Colon (tissue), 2 donors: Measurements from ENCODE around the gene DICER1.
"Not testable (repeated sequence)": the region's sequence is repeated elsewhere in the genome, so short reads cannot be mapped to it uniquely, and the experiment has no call there.

ENCODE experiments used
- FAIRE-seq: peaks from 2 replicates; lab custom pipeline; 2012; peaks lifted over from hg19 to GRCh38; lab: Jason Lieb, UNC
- donor health status: control.
- donor health status: control.

Gene DICER1

GRCh38 chr14:95146079-95146771, 11.1 kb downstream of the DICER1 start:
- FAIRE-seq = no peak

GRCh38 chr14:95144849-95145248, 12.5 kb downstream of the DICER1 start:
- FAIRE-seq = no peak

DNA sequence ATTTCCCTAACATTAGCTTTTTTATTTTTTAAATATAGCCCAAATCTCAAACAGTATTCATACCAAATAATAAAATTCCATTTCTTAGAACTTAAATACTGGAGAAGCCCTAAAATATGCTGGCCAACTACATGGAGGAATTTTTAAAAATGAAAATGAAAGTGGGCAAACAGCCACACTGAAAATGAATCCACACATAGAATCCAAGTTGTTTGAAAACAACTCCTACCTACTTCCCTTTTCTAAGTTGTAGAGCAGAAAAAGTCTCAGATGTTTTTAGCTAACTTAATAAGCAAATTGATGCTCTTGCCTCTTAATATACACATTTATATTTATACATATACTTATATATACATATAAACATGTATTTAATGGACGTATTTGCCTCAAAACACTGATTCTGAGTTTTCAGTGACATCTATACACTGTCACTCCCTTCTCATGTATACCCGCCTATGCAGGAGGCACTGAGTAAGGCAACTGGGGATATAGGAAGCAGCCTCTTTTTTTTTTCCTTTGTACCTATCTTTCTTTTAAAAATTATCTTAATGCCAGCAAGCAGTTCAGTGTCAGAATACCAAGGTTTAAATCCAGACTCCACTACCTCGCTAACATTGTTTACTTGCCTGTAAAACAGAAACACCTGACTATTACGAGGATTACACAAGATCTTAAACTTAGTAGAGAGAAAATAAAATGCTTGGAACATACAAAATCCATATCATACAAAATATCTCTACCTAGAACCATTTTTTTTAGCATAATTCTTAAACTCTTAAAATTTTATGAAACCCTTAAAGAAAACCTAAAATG, 13.3 kb downstream of the DICER1 start:
- peak; percentile 66 for FAIRE-seq

GRCh38 chr14:95142208-95142607, 15.1 kb downstream of the DICER1 start:
- FAIRE-seq = no peak

- FAIRE-seq = no peak
Measured at GRCh38 chr14:95141684-95142083, 15.6 kb downstream of the DICER1 start.

GRCh38 chr14:95140060-95140858, 17.1 kb downstream of the DICER1 start:
- no peak for FAIRE-seq

- no peak for FAIRE-seq
Measured at GRCh38 chr14:95138876-95139275, 18.5 kb downstream of the DICER1 start.

- not testable (repeated sequence) for FAIRE-seq
Measured at GRCh38 chr14:95138455-95138854, 18.9 kb downstream of the DICER1 start.

- FAIRE-seq = no peak
Measured at GRCh38 chr14:95137804-95138167, 19.5 kb downstream of the DICER1 start.

DNA sequence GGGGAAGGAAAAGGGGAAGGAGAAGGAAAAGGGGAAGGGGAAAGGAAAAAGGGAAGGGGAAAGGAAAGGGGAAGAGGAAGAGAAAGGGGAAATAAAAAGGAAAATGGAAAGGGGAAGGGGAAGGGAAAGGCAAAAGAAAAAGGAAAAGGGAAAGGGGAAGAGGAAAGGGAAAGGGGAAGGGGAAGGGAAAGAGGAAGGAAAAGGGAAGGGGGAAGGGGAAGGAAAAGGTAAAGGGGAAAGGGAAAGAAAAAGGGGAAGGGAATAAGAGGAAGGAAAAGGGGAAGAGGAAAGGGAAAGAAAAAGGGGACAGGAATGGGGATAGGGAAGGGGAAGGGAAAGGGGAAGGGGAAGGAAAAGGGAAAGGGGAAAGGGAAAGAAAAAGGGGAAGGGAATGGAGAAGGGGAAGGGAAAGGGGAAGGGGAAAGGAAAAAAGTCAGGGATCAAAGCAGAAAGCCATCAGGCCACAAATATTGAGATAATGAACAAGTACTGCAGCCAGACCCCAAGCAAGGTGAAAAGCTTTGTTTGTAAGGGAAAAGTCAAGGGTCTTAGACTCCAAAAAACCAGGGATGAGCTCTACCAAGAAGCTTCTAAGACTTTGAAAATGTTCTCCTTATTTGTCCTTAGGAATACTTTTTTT, 20.0 kb downstream of the DICER1 start:
- FAIRE-seq = no peak

DNA sequence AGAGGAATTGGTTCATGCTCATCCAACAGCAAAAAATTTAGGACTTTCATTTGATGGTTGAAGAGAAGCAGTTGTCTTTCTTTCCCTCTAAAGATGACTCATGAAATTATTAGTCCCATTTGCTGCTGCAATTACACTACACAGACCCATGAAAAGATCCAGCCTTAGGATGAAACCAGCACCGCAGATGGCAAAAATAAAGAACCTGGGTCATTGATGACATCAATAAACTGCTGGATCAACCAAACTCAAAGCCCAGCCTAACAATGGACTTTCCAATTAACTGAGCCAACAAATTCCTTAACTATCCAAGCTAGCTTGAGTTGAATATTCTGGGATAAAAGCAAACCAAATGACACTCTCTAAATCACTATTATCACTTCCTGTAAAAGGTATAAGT, 20.7 kb downstream of the DICER1 start:
- no peak for FAIRE-seq

DNA sequence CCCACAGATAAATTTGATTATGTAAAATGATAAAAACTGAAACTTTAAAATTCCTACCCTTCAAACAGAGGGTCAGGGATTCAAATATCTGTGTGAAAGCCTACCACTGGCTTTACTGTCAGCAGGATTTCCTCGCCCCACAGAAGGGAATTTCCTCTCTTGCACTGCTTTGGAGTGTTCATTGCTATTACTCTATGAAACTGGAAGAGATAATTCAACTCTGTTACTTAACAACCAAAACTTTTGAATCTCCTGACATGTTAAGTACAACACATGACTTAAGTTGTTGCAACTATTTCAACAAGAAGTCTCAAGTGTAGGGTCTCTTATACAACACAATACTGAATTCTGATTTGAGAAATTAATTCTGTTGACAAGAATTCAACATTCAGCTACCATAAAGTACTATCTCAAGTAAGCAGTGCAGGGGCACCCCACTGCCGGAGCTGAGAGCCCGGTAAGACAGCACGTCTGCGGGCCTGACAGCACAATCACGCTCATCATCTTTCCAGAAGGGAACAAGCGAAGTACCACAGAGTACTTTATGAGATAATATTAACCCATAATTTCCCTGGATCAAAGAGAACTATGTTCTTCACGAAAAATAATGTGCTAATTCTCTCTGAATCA, 22.9 kb downstream of the DICER1 start:
- FAIRE-seq = no peak

DNA sequence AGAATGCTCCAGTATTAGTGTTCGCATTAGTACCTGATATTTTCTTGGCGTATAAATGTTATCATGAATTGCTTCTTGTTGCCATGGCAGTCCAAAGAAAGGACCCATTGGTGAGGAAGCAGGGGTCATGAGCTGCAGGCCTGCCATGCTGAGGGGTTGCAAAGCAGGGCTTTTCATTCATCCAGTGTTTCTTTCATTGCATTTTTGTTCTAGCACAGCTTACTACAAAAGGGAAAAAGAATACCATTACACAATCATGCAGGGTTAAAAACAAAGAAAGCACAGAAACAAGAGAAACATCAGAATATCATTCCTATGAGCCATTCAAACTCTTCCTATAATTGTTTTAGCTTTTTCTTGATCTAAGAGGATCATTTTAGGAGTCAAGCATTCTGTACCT, 24.0 kb downstream of the DICER1 start:
- FAIRE-seq = no peak

- FAIRE-seq = no peak
Measured at GRCh38 chr14:95132760-95133159, 24.6 kb downstream of the DICER1 start.

GRCh38 chr14:95130549-95130948, 26.8 kb downstream of the DICER1 start:
- FAIRE-seq = no peak

- no peak for FAIRE-seq
Measured at GRCh38 chr14:95128140-95128539, 29.2 kb downstream of the DICER1 start.

GRCh38 chr14:95127531-95127911, 29.8 kb downstream of the DICER1 start:
- FAIRE-seq = no peak

- FAIRE-seq = no peak
Measured at GRCh38 chr14:95126906-95127530, 30.3 kb downstream of the DICER1 start.

DNA sequence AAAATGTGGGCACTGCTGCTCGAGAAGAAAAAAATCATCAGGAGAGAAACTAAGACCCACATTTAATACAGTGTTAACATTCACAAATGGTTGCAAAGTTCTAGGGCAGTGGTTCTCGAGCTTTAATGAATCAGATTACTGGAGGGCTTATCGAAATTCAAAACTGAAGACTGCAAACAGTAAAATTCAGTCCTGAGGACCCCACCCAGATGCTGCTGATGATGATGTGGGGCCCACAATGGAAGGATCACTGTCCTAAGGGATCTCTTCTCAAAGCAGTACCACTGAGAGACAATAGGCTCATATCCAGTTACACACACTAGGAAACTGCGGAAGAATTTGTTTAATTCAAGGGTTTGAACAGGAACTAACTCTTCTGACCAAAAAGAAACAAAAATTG, 31.4 kb downstream of the DICER1 start:
- no peak for FAIRE-seq

DNA sequence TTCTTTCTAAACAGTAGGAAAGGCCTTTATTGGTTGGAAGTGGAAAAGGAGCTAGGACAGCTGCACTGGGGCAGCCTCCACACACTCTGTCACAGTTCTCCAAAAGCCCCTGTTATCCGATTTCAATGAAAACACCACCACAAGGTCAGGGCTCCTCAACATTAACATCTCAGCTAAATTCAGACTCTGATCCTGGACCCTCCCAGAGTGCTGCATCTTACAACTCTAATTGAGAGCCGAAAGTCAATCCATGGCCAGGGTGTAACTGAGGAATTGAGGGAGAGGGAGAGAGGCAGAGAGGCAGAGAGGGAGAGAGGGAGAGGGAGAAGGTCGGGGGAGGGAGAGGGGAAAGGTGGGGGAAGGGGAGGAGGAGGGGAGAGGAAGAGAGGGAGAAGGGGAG, 32.1 kb downstream of the DICER1 start:
- FAIRE-seq = no peak

- FAIRE-seq = no peak
Measured at GRCh38 chr14:95123891-95124579, 33.3 kb downstream of the DICER1 start.
